HG03045 (cell line): ENCODE data around the gene GINS1.

ENCODE experiments used
- ATAC-seq: cut with Tn5 transposase; IDR thresholded peaks from one replicate; pipeline ENCODE4 v1.9.1; 2021; ENCODE audit warnings: mild to moderate bottlenecking, moderate library complexity; ENCODE audit not compliant: unreplicated experiment

Gene GINS1

GRCh38 chr20:25407311-25408169 is at the start of gene GINS1:
Gene GINS1 (plus strand): TSS chr20:25407673. CDS start chr20:25407821, 148 bp downstream.
- peak; percentile 92 for ATAC-seq

- ATAC-seq = no peak
Measured at GRCh38 chr20:25360631-25361286, 46.7 kb upstream of the GINS1 start.

- ATAC-seq = no peak
Measured at GRCh38 chr20:25361287-25361683, 46.2 kb upstream of the GINS1 start.

- no peak for ATAC-seq
Measured at GRCh38 chr20:25364180-25364788, 43.2 kb upstream of the GINS1 start.

- ATAC-seq = no peak
Measured at GRCh38 chr20:25364879-25365699, 42.4 kb upstream of the GINS1 start.

GRCh38 chr20:25368526-25368925 is 38.9 kb upstream of the GINS1 start:
- no peak for ATAC-seq

- no peak for ATAC-seq
Measured at GRCh38 chr20:25368976-25369375, 38.5 kb upstream of the GINS1 start.

GRCh38 chr20:25369529-25369928 is 37.9 kb upstream of the GINS1 start:
- no peak for ATAC-seq

GRCh38 chr20:25369971-25370370 is 37.5 kb upstream of the GINS1 start:
- no peak for ATAC-seq

GRCh38 chr20:25372584-25373336 is 34.7 kb upstream of the GINS1 start:
- ATAC-seq = no peak

- ATAC-seq = no peak
Measured at GRCh38 chr20:25374842-25375241, 32.6 kb upstream of the GINS1 start.

- no peak for ATAC-seq
Measured at GRCh38 chr20:25376236-25376635, 31.2 kb upstream of the GINS1 start.

GRCh38 chr20:25376886-25377285 is 30.6 kb upstream of the GINS1 start:
- ATAC-seq = no peak

- no peak for ATAC-seq
Measured at GRCh38 chr20:25378189-25378883, 29.1 kb upstream of the GINS1 start.

- ATAC-seq = no peak
Measured at GRCh38 chr20:25378884-25379733, 28.4 kb upstream of the GINS1 start.

GRCh38 chr20:25380945-25381614 is 26.4 kb upstream of the GINS1 start:
- ATAC-seq = no peak

GRCh38 chr20:25382704-25383370 is 24.6 kb upstream of the GINS1 start:
- ATAC-seq = no peak

- no peak for ATAC-seq
Measured at GRCh38 chr20:25389401-25389857, 18.0 kb upstream of the GINS1 start.
